Measurements from ENCODE around the gene ZNF575. TPM values are rescaled to one million over a fixed set of nuclear protein-coding genes. Genes with fewer than 3 reads are reported as not detected.

The ZNF575 gene
- polyA plus RNA-seq, 1 donor (not counting 4 experiments of a cell fraction or from before 2014, with no cell fraction given): 0.05 TPM

DNA sequence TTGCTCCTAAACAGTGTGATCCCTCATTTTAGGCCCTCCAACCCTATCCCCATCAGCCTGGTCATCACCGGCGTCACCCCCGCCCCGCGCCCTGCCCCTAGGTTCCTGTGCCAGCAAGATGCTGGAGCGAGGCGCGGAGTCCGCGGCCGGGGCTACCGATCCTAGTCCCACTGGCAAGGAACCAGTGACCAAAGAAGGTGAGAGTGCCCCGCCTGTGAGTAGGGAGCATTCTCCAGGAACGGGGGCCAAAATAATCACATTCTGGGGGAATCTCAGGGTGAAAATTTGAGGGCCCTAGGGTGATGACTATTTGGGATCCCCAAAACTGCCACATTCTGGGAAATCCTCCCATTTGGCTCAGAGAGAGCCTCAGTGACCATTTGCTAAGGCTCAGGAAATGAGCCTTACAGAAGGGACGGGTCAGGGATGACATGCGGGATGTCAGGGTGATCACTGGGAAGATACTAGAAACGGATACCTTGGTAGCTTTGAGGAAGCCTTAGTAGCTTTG is 1.4 kb downstream of the ZNF575 start:
- dilution Hi-C loops (cut with MboI; ENCODE audit: extremely low pct_ligation_motif_present, low sequenced_read_pairs): no loop called here
- H3K9ac ChIP-seq (ENCODE audit: control insufficient read depth, extremely low read depth, insufficient read depth, low read length): no peak overlapping the region
- H3K4me3 ChIP-seq (ENCODE audit: control insufficient read depth in 2 of 3, extremely low read depth in 1 of 3, insufficient read depth in 2 of 3, low read depth in 1 of 3, low read length in 3 of 3): peak overlapping the region in 1 of 3 experiments; percentile 82
- no peaks in the 10 kb centered on the region for H3K79me2 ChIP-seq (ENCODE audit: control insufficient read depth, insufficient read depth, low read length)
- no peaks in the 10 kb centered on the region for H3K9me1 ChIP-seq (ENCODE audit: control insufficient read depth, extremely low read depth, insufficient read depth, low read length)
- DNase-seq (ENCODE audit: low read depth, low spot score) (no peak), FAIRE-seq (no peak)
- H3K36me3 ChIP-seq (ENCODE audit: control insufficient read depth in 2 of 2, extremely low read depth in 1 of 2, insufficient read depth in 2 of 2, low read length in 2 of 2): peaks cover 0 to 2% of the 10 kb centered on the region in 2 experiments
- H2AFZ ChIP-seq (ENCODE audit: control insufficient read depth, low read length): peak overlapping the region; percentile 33
- H3K27ac ChIP-seq (ENCODE audit: control insufficient read depth, insufficient read depth, low read length): no peak overlapping the region
- peak overlapping the region; percentile 96 for H3K4me2 ChIP-seq (ENCODE audit: control insufficient read depth, extremely low read depth, insufficient read depth, low read depth, low read length)
- H3K9me3 ChIP-seq (ENCODE audit: control insufficient read depth, low read depth, low read length): no peaks in the 10 kb centered on the region
- H4K20me1 ChIP-seq (ENCODE audit: control insufficient read depth, extremely low read depth, insufficient read depth, low read length): no peaks in the 10 kb centered on the region
- no peaks in the 10 kb centered on the region for H3K27me3 ChIP-seq (ENCODE audit: control insufficient read depth, extremely low read depth, insufficient read depth, low read length)
- TF ChIP-seq EZH2 (IDR thresholded peaks at IDR 0.05; ENCODE audit: low read length): no peak
- TF ChIP-seq, protein P1, sequence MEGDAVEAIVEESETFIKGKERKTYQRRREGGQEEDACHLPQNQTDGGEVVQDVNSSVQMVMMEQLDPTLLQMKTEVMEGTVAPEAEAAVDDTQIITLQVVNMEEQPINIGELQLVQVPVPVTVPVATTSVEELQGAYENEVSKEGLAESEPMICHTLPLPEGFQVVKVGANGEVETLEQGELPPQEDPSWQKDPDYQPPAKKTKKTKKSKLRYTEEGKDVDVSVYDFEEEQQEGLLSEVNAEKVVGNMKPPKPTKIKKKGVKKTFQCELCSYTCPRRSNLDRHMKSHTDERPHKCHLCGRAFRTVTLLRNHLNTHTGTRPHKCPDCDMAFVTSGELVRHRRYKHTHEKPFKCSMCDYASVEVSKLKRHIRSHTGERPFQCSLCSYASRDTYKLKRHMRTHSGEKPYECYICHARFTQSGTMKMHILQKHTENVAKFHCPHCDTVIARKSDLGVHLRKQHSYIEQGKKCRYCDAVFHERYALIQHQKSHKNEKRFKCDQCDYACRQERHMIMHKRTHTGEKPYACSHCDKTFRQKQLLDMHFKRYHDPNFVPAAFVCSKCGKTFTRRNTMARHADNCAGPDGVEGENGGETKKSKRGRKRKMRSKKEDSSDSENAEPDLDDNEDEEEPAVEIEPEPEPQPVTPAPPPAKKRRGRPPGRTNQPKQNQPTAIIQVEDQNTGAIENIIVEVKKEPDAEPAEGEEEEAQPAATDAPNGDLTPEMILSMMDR (optimal IDR thresholded peaks at IDR 0.05 in 1 of 3, IDR thresholded peaks at IDR 0.05 in 1 of 3, conservative IDR thresholded peaks at IDR 0.05 in 1 of 3; ENCODE audit: extremely low read depth in 1 of 3, insufficient read depth in 2 of 3, low read length in 3 of 3): no peak
- H3K4me1 ChIP-seq (ENCODE audit: control insufficient read depth, extremely low read depth, insufficient read depth, low read length): peaks cover 21% of the 10 kb centered on the region

DNA sequence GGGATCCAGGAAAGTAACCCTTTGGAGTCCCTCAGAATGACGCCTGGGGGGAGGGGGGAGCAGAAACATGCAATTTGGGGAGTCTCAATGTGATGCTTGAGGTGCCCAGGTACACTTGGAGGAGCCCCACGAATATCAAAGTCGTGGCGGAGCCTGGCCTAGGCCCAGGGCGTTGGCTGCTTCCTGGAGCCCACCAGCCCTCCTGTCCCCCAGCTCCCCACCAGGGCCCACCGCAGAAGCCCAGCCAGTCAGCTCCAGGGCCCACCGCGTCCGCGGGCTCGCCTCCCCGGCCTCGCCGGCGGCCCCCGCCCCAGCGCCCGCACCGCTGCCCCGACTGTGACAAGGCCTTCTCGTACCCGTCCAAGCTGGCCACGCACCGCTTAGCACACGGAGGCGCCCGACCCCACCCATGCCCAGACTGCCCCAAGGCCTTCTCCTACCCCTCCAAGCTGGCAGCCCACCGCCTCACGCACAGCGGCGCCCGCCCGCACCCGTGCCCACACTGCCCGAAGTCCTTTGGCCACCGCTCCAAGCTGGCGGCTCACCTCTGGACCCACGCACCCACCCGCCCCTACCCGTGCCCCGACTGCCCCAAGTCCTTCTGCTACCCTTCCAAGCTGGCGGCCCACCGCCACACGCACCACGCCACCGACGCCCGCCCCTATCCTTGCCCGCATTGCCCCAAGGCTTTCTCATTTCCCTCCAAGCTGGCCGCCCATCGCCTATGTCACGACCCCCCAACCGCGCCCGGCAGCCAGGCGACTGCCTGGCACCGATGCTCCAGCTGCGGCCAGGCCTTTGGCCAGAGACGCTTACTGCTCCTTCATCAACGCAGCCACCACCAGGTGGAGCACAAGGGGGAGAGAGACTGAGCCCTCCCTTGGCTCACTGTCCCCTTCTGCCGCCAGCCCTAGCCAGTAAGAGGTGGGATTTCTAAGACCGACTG is 2.1 kb downstream of the ZNF575 start:
- FAIRE-seq (no peak), DNase-seq (ENCODE audit: low read depth, low spot score) (no peak)
- no peak overlapping the region for H3K27ac ChIP-seq (ENCODE audit: control insufficient read depth, insufficient read depth, low read length)
- no peak overlapping the region for H3K4me3 ChIP-seq (ENCODE audit: control insufficient read depth in 2 of 3, extremely low read depth in 1 of 3, insufficient read depth in 2 of 3, low read depth in 1 of 3, low read length in 3 of 3)
- H3K4me1 ChIP-seq (ENCODE audit: control insufficient read depth, extremely low read depth, insufficient read depth, low read length): peaks cover 16% of the 10 kb centered on the region
- H3K27me3 ChIP-seq (ENCODE audit: control insufficient read depth, extremely low read depth, insufficient read depth, low read length): no peaks in the 10 kb centered on the region
- no peaks in the 10 kb centered on the region for H3K9me3 ChIP-seq (ENCODE audit: control insufficient read depth, low read depth, low read length)
- H3K4me2 ChIP-seq (ENCODE audit: control insufficient read depth, extremely low read depth, insufficient read depth, low read depth, low read length): no peak overlapping the region
- H3K9me1 ChIP-seq (ENCODE audit: control insufficient read depth, extremely low read depth, insufficient read depth, low read length): no peaks in the 10 kb centered on the region
- no peaks in the 10 kb centered on the region for H3K79me2 ChIP-seq (ENCODE audit: control insufficient read depth, insufficient read depth, low read length)
- TF ChIP-seq, protein P1 (optimal IDR thresholded peaks at IDR 0.05 in 1 of 3, IDR thresholded peaks at IDR 0.05 in 1 of 3, conservative IDR thresholded peaks at IDR 0.05 in 1 of 3; ENCODE audit: extremely low read depth in 1 of 3, insufficient read depth in 2 of 3, low read length in 3 of 3): peak; percentile 42 to 76 (median 63)
- no peak for TF ChIP-seq EZH2 (IDR thresholded peaks at IDR 0.05; ENCODE audit: low read length)
- dilution Hi-C loops (cut with MboI; ENCODE audit: extremely low pct_ligation_motif_present, low sequenced_read_pairs): no loop called here
- H3K36me3 ChIP-seq (ENCODE audit: control insufficient read depth in 2 of 2, extremely low read depth in 1 of 2, insufficient read depth in 2 of 2, low read length in 2 of 2): peaks cover 0 to 2% of the 10 kb centered on the region in 2 experiments
- H2AFZ ChIP-seq (ENCODE audit: control insufficient read depth, low read length): no peak overlapping the region
- no peak overlapping the region for H3K9ac ChIP-seq (ENCODE audit: control insufficient read depth, extremely low read depth, insufficient read depth, low read length)
- no peaks in the 10 kb centered on the region for H4K20me1 ChIP-seq (ENCODE audit: control insufficient read depth, extremely low read depth, insufficient read depth, low read length)

All from keratinocyte (primary cell).